ENCODE data around the gene CHPF.

DNA sequence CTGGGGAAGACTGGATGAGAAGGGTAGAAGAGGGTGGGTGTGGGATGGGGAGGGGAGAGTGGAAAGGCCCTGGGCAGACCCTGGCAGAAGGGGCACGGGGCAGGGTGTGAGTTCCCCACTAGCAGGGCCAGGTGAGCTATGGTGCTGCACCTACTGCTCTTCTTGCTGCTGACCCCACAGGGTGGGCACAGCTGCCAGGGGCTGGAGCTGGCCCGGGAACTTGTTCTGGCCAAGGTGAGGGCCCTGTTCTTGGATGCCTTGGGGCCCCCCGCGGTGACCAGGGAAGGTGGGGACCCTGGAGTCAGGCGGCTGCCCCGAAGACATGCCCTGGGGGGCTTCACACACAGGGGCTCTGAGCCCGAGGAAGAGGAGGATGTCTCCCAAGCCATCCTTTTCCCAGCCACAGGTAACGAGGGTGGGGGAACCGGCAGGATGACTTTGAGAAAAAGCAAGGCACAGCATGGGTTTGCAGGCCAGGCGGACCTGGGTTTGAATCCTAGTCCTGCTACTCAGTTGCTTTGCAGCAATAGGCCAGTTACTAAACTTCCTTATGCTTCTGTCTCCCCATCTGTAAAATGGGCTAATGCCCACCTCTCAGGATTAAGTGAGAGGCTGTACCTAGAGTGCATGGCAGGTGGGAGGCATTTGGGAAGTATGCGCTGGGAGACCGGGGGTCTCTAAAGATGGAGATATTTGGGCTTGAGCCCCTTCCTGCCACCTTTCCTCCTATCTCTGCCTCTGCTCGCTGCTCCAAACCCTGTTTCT is 28.8 kb upstream of the CHPF start, which contains the start of gene INHA:
- no peak for TF ChIP-seq POLR2A (IDR thresholded peaks at IDR 0.05; ENCODE audit: low read depth, low read length)
- TF ChIP-seq POLR2AphosphoS5 (IDR thresholded peaks at IDR 0.05; ENCODE audit: low read depth, low read length), result no peak
- TF ChIP-seq TAF1 (IDR thresholded peaks at IDR 0.05; ENCODE audit: borderline replicate concordance, low read depth, low read length), result no peak
